Right renal pelvis (tissue), 4 donors: ENCODE results near the gene SREBF1. TPM values are rescaled to one million over a fixed set of nuclear protein-coding genes. Genes with fewer than 3 reads are reported as not detected.

Experiments used
- DNase-seq, 4 donors: peaks; one replicate each; pipeline ENCODE4 v3.0.0-alpha.2; 2013; ENCODE audit warnings: low read depth in 4 of 4, low spot score in 3 of 4, missing footprints in 1 of 4
- polyA plus RNA-seq, 4 donors: library from polyadenylated mRNA; unstranded; fragments of 120-200 nt; gene quantifications; one replicate each; pipeline ENCODE4 v1.2.1, GENCODE V29; 2013; ENCODE audit not compliant: insufficient read length in 4 of 4

Gene SREBF1
- polyA plus RNA-seq, 4 donors, result 37.3 to 58.2 (median 44.3) TPM

DNA sequence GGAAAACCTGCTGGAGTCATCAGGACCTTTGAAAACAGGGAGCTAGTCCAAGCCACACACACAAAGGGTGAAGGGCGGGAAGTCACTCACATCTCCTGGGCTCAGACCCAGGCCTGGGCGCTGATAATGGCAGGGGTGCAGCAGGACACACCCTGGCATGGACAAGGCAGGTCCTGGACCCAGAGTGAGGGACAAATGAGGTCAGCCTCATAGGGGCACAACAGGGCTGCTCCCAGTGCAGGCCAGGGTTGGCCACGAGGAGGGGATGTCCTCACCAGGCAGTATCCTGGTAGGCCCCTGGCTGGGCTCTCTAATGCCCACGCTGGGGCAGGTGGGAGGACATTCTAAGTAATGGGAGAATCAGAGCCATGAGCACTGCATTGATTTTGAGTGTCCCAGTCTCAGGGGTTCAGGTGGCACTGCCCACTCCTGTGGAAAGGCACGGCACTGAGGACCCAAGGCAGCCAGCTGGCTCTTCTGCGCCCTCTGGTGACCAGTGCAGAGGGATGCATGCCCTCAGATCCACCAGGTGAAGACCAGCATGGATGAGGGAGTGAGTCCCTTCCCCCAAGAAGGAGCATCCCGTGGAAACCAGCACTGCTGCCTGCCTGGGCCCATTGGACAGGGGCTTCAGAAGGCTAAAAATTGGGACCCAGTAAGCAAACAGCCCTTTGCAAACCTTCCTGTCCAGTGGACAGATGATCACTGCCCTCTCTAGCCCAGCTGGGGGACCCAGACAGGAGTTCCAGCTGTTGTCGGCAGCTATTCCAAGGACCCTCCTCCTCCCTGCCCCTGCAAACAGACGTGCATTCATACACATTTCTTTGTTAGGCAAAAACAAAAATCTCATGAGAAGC is 23.4 kb upstream of the SREBF1 start:
- DNase-seq, result no peak

DNA sequence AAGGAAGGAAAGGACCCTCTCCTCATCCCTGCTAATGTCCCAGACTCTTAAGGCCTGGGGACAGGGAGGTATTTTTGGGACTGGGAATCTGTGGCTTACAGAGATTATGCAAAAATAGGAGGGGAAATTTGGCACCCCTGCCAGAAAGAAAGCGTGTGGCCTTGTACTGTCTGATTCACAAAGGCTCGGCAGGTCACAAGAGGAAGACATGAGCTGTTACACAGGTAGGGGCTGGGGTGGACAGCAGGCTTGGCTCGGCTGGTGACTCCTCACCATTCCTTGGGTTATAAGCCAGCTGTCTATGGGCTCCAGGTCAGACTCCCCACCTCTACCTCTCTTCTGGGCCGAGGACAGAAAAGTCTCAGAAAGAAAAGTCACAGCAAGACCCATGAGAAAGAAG is 20.7 kb upstream of the SREBF1 start:
- DNase-seq, result no peak

DNA sequence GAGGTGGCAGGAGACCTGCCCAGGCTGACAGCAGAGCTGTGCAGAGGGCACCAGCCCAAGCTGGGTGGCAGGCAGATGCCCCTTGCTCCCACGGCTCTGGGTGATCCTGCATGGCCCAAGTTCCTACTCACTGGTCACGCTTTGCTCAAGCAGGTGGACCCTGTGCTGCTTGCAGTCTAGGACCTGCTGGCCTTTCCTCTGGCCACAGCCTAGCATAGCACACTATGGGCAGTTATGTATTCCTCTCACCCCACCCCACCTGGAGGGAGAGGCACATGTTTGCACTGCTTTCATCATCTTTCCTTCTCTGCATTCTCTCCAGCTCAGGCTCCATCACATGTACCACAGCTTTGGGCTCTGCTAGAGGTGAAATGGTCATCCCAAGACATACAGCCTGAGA is 19.6 kb upstream of the SREBF1 start:
- no peak for DNase-seq

DNA sequence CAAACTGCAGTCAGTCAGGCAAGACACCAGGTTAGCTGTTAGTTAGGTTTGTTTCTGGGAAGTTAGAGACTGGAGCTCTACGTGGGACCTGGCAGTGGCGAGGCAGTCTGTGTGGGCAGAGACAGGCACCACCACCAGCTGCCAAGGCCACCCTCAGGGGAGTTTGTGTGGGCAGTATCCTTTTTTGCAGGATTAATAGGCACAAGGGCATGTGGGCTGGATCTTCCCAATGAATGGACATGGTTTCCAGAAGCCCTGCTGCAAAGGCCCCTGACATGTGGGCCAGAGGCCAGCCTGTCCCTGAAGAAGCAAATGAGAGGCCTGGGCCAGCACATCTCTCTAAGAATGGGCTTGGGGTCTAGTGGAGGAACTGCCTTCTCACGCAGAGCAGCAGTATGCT is 19.2 kb upstream of the SREBF1 start:
- DNase-seq, result no peak

DNA sequence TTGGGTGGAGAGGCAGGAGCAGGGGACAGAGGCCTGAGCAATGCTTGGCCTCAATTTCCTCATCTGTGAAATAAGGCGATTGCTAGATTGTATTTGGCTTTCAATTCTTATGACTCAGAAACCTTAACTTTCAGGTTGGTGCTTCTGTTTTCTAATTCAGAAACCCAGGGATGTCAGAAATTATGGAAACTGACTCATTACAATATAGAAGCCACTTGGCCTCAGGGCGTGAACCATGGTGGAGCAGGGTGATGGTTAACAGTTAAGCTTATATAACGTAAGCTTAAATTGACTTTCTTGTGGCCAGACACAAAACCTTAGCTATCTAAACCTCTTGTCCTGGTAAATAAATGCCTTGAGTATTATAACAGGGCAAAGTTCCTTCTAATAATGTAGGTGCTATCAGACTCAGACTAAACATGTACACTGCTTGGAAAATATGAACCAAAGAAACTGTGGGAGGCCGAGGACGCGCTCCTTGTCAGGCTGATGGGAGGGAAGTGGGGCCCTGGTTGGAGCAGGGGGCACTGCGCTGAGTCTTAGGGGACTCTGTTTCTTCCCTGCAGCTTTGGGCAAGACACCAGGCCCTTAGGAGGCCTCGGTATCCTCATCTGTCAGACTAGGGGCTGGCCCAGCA is 17.1 kb upstream of the SREBF1 start:
- DNase-seq, result no peak

DNA sequence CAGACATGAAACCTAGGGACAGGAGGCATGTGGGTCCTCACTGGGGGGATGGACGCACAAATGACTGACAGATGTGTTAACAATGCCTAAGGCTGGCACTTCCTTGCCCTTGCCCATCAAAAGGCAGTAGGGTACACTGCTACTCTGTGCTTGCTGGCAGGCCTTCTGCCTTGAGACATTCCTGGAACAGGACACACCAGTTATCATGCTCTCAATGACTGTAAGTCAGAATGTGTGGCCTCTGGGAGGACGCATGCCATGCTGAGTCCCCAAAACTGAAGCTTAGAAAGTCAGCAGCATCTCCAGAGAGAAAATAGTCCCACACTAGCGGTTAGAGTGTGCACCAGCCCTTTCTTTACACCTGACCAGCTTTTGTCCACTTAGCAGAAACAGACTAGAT is 16.1 kb upstream of the SREBF1 start:
- no peak for DNase-seq

DNA sequence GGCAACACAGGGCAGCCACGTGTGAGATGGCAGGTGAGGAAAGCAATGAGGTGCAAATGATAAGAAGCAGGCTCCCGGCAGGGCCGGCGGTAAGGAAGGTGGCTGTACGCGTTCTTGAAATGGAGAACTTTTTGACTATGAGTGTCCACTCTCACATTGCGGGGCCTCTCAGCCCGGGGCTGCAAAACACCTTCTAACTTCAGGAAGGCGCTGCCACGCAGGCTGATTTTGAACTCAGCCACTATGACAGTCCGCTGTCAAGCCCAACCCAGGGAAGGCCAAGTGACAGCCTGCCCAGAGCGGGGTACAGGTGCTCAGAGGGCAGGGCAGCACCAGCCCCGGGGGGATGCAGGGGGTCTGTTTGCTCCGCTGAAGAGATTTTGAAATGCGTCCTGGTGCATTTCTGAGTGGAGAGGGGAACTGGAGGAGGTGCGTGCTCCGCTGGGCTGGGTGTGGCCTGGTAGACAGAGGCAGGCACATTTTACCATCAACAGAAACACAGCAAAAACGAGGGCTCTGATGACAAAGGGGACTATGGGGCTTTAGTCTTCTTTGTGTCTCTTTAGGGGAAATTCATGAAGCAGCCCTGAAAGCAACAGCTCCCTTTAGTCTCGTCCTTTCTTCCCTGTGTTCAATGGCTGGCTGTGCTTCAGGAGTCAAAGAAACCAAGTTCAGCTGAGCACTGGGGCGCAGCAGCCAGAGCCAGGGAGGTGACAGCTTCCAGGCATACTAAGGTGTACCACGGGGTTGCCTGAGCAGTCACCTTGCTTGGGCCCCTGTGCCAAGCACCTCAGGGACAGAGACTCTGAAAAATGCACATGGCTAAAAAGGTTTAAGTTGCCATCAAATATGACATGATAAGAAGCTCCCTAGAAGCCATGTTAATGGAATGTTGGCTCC is 14.6 kb upstream of the SREBF1 start:
- DNase-seq, result no peak

DNA sequence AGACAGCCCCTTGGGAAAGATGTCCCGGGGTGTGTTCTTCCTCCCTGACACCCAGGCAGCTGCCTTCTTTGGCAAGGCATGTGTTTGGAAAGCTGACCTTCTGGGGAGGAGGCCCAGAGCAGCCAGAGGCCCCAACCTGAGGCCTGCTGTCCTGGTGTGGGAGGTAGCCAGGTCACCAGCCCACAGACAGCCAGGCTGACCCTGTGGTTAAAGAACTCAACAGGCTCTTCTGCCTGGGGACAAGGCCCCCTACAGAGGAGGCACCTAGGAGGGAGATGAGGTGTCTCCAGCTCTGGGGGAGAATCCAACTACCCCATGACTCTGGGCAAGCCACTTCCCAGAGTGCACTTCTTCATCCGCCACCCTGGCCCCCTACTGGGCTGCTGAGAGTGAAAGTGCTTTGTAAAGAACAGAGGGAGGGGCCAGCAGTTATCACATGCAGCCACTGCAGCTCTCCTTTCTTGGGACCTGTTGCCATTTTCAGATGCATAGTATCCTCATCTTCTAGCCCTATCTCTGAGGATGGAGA is 13.1 kb upstream of the SREBF1 start:
- DNase-seq, result no peak

DNA sequence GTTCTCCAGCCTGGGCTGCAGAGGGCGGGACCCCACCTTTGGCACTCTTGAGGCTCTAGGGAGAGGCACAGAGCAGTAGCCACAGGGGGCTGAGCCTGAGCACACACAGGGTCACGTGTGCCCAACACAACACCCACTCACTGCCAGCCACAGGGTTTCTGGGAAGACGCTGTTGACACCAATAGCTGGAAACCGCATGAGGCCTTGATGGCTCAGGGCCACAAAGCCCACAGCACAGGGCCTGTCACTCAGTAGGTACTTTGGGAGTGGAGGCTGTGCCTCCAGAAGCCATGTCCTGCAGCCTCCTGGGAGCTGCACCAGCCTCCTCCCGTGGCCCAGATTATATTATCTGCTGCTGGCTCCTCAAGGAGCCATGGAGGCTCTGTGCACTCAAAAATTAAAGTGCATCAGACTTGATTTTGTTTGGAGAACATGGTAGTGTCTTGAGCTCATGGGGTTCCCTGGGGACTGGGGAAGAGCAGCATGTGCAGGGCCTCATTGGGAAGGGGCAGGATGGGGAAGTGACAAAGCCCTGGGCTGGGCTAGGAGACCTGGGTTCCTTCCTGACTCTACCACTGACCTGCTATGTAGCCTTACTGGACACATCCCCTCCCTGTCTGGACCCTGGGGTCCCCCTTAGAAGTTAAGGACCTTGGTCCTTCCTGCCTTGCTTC is 12.5 kb upstream of the SREBF1 start:
- DNase-seq, result no peak

DNA sequence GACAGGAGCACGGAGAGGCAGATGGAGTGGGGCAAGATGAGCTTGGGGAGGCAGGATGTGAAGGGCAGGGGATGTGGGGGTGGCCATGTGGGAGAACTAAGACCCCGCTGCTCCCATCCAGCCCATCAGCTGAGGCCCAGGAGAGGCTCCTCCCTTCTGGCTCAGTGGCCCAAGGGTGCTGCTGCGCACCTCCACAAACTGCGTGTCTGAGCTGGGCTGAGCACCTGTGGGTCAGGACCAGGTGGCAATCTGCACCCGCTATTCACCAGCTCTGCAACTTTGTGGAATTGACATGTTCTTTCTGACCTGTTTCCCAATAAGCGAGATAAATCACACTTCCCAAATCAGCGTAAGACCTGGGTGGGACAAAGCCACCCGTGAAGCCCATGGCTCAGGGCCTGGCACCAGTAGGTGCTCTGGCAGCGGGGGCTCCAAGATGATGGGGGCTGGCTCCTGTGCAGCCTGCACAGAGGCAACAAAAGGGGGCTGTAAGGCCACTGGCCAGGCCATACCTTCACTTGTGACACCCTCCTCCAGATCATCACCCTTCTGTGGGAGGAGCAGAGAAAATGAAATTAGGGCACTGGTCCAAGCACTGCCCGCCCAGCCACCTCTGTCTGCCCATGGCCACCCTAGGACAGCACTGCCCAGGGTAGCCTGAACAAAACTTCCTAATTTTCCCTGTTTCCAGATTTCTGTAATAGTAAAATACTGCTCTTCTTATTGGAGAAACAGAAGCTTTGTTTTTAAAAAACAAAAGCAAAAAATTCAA is 11.7 kb upstream of the SREBF1 start:
- DNase-seq, result no peak

DNA sequence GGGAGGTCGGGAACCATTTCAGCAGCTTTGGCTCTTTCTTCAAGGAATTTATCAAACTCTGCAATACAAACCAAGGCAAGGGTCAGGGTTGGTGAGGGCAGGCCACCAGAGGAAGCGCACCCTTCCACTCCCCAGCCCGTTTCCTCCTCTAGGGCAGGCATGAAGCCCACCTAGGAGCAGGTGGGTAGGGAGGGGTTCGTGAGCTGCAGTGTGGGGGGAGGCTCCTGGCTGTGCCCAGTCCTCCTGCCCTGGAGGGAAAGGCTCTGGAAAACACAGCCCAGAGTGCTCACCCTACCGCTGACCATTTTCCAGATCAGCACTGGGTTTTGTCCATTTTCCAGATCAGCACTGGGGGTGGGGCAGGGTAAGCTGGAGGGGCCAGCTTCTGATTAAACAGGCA is 10.9 kb upstream of the SREBF1 start:
- DNase-seq, result no peak

DNA sequence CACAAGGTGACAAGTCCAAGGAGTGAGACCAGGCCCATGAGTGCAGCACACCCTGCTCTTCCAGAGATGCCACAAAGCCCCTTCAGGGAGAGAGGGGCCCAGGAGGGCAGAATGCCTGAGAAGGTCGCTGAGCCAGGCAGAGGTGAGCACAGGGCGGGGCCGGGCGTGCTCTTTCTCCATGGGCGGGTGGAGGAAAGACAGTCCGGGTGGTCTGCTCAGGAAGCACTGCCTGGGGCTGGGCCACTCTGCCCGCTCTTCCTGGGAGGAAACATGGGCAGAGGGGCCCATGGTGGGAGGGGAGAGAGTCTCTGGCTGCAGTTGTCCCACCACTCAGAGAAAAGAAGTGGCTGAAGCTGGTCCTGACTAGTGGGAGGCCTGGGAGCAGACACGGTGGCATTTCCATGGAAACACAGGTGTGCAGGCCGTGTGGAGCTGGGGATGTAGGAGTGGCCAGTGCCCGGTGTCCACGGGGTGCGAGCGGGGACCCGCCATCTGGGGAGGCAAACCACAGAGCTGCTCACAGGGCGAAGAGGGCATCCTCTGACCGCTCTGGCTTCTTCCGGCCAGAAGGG is 10.4 kb upstream of the SREBF1 start:
- no peak for DNase-seq

DNA sequence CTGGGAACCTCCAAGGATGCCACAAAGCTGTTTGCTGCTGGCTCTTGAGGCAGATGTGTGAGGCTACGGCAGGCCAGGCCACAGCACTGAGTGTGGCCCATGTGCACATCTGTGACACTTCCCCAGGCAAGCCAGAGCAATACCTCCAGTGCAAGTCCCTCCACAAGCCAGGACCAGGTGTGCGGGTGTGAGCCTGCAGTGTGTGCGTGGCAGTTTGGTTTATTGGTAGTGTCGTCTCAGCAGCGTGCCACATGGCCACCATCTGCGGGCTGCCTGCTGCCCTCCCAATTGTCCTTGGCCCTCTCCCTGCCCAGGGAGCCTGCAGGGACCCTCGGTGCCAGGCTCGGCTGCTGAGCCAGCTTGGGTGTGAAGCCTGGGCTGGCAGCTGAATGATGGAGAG is 9.9 kb upstream of the SREBF1 start:
- DNase-seq, result no peak

DNA sequence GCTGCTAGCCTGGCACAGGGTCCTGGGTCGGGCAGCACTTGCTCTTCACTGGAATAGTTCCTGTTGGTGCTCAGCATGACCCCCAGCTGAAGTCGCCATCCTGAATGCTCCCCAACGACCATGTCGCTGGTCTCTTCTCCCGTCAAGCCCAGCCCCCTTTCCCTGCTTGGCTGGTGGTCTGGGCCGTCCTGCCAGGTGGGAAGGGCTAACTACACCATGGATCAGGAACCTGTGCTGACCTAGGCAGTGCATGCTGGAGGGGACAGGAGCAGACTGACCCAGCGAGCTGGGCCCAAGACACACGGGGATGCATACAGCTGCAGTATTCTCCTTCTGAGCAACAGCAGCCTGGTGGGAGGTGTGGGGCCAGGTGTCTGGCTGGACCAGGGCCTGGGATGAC is 9.2 kb upstream of the SREBF1 start:
- no peak for DNase-seq

DNA sequence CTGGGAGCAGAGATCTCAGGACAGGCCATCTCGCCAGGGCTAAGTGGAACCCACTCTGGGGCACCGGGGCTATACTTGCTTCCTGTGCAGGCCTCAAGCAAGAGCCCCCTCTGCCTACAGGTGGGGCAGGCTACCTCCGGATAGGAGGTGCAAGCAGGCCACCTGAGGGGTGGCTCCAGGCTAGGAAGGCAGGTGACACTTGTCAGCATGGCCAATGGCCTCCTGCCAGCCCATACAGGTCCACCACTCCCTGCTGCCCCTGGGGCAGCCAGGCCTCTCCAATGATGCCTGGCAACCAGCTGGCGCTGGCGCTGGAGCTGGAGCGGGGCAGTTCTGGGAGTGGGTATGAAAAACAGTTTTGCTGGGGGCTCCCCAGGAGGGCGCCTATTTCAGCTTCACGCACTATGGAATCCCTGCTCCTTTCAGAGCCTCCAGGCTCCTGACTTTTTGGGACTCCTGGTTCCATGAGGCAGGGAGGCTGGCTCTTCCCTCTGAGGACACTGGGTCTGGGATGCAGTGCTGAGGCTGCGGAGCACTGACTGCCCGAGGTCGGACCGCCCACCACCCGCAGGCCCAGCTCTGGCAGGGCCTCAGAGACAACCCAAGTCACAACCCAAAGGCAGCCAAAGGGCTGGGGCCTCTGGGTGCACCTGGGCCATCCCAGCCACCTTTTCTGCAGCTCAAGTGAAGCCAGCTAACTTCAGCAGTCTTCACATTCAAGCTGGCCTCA is 8.4 kb upstream of the SREBF1 start:
- no peak for DNase-seq

DNA sequence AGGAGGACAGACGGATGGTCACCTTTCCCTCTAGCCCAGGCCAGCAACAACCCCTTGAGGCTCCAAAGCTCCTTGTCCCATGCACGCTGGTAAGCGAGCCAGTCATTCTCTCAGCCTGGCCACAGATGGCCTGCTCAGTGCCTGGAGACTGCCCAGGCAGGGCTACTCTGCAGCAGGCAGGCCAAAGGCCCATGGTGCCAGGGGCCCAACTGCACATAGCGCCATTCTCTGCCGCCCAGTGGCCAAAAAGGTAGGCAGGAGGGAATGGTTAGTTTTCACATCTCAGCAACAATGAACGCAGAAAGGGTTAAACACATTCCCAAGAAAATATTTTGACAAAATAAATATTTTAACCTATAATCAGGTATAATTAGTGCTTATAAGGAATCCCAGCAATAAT is 7.7 kb upstream of the SREBF1 start:
- no peak for DNase-seq

DNA sequence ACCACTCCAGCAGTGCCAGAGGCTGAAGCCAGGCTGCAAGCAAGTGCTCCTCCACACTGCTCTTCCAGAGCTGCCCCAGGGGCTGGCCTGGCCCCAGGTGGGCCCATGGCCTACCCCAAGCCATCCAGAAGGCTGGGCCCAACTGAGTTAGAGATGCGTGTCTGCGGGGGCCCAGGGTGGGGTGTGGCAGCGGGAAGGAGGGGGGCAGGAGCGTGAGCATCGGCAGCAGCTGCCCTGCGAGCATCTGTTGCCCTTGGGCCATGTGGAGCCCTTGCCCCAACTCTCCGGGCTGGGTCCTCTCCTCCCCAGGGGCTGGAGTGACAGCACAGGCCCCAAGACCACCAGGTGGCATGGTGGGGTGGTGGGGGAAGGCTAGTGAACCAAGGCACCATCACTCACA is 7.3 kb upstream of the SREBF1 start:
- DNase-seq, result no peak

DNA sequence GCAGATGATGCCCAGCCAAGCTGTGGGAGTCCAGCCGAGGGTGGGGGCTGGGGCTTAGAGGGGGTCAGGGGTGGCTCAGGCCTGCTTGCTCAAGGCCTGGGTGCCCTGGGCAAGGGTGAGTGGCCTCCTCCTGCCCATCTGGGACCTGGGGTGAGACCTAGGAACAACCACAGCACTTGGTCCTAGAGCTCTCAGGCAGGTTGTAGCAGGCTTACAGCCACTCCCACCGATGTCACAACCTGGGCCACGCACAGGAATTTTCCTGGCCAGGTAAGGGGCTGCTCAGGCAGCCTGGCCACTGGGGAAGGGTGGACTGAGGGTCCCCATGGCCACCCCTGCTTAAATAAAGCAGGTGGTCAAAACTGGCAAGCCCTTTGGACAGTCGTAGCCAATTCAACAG is 6.3 kb upstream of the SREBF1 start:
- no peak for DNase-seq
